OCI-M2 (cell line): ENCODE measurements around the gene EPG5.
"Not testable (repeated sequence)": the region's sequence is repeated elsewhere in the genome, so short reads cannot be mapped to it uniquely, and the experiment has no call there.

Source experiments
- DNase-seq: peaks from one replicate; lab custom pipeline; 2025; ENCODE audit not compliant: unreplicated experiment; lab: John Stamatoyannopoulos, UW

EPG5 gene

GRCh38 chr18:45976974-45977373 lies 9.8 kb upstream of the EPG5 start:
- DNase-seq, result no peak

- no peak for DNase-seq
Observed at GRCh38 chr18:45976566-45976965, 9.4 kb upstream of the EPG5 start.

GRCh38 chr18:45974088-45974536 lies 7.0 kb upstream of the EPG5 start:
- no peak for DNase-seq

DNA sequence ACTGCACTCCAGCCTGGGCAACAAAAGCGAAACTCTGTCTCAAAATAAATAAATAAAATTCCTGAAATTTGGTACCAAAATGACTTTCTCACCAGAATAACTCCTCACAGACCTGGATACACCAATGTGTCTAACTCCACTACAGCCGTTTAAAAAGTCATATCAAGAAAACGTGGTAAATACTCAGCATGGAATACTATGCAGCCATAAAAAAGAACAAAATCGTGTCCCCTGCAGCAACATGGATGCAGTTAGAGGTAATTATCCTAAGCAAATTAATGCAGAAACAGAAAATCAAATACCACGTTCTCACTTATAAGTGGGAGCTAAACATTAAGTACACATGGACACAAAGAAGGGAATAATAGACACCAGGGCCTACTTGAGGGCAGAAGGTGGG lies 2.2 kb downstream of the EPG5 start:
- DNase-seq, result not testable (repeated sequence)

DNA sequence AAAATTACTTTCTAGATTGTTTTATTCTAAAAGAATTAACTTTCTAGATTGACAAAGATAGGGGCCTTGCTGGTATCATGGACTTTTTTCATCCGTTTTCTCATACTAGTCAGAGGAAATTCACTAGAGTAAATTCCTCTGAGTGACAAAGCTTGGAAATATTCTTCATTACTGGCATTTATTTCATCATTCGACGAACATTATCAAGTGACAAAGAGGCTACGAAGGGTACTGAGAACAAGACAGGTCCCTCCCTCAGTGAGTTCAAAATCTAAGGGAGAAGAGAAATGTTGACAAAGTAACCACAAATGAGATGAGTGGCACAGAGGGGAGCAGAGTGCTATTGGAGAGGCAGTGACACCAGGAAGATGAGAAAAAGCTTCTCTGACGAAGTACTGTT lies 4.3 kb downstream of the EPG5 start:
- DNase-seq, result no peak

GRCh38 chr18:45962461-45962860 lies 4.7 kb downstream of the EPG5 start:
- DNase-seq, result no peak

DNA sequence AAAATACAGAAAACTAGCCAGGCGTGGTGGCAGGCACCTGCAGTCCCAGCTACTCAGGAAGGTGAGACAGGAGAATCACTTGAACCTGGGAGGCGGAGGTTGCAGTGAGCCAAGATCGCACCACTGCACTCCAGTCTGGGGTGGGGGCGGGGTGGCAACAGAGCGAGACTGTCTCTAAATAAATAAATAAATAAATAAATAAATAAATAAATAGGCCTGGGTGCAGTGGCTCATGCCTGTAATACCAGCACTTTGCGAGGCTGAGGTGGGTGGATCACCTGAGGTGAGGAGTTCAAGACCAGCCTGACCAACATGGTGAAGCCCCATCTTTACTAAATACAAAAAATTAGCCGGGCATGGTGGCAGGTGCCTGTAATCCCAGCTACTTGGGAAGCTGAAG lies 7.6 kb downstream of the EPG5 start:
- DNase-seq, result not testable (repeated sequence)

DNA sequence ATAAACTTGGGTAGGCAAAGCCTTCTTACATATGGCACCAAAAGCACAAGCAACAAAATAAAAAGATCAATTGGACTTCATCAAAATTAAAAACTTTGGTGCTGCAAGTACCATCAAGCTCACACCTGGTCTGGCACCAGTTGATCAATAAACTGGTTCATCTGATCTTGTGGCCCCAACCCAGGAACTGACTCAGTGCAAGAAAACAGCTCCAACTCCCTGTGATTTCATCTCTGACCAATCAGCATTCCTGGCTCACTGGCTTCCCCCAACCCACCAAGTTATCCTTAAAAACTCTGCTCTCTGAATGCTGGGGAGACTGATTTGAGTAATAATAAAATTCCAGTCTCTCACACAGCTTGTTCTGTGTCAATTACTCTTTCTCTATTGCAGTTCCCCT lies 8.4 kb downstream of the EPG5 start:
- no peak for DNase-seq

DNA sequence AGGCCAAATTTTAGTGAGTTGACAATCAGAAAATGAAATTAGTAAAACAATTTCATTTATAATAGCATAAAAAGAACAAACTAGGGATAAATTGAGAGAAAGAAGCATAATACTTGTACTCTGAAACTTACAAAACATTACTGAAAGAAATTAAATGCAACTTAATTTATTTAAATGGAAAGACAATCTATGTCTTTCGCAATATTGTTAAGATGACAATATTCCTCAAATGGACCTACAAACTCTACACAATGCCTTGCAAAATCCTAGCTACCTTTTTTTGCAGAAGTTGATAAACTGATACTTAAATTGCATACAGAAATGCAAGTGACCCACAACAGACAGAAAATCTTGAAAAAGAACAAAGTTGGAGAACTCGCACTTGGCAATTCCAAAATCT lies 9.1 kb downstream of the EPG5 start:
- no peak for DNase-seq

GRCh38 chr18:45957100-45957499 lies 10.0 kb downstream of the EPG5 start:
- no peak for DNase-seq

GRCh38 chr18:45954070-45954934 lies 12.8 kb downstream of the EPG5 start:
- DNase-seq, result no peak

GRCh38 chr18:45951016-45951714 lies 16.0 kb downstream of the EPG5 start:
- DNase-seq, result no peak

DNA sequence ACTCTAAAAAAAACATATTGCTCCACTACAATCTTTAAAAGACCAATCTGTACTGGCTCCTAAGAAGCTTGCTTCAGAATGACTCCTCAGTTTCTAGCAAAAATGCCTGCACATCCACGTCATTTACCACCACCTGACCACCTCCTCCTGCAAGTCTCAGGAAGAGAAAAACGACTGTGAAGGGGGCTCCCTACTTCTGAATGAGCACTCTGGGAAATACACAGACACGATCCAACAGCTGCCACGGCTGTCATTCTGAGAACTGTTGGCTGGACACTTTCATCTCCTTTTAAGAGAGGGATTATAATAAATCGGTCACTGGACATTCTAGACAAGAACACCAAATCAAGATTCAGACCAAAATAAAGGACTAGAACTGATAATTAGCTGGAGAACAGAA lies 21.5 kb downstream of the EPG5 start:
- no peak for DNase-seq

DNA sequence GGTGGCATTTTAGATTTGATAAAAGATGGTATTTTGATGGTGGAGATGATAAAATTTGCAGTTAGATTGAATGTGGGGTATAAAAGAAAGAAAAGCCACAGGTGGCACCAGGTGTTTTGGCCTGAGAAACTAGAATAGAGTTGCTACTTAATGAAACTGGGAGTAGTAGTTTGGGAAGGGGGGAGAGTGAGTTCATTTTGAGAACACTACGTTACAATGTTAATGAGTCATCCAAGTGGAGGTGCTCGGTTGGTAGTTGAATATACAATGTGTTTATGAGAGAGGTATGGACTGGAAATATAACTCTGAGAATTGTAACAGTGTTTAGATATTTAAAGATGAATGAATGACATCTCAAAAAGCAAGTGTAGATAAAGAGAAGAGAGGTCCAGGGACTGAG lies 26.4 kb downstream of the EPG5 start:
- DNase-seq, result no peak

- DNase-seq, result no peak
Observed at GRCh38 chr18:45939236-45939635, 27.9 kb downstream of the EPG5 start.

GRCh38 chr18:45938488-45938935 lies 28.6 kb downstream of the EPG5 start:
- no peak for DNase-seq

- DNase-seq, result no peak
Observed at GRCh38 chr18:45935591-45936335, 31.4 kb downstream of the EPG5 start.

DNA sequence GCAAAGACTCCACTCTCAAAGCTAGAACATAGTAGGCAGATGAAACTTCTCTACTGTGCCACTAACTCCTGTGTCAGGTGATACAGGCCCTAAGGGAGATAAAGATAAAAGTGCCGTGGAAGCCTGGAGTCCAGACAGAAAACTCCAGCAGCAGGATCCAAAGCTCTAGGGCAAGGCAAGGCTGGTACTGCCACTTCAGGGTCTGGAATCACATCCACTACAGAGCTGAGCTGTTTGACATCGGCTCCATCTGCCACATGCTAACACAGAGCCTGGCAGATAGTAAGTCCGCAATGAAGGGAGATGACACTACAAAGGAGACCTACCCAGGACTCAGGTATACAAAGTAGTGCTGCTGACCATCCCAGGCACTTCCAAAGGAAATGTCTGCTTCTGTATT lies 34.4 kb downstream of the EPG5 start:
- no peak for DNase-seq

- no peak for DNase-seq
Observed at GRCh38 chr18:45930963-45931362, 36.2 kb downstream of the EPG5 start.

DNA sequence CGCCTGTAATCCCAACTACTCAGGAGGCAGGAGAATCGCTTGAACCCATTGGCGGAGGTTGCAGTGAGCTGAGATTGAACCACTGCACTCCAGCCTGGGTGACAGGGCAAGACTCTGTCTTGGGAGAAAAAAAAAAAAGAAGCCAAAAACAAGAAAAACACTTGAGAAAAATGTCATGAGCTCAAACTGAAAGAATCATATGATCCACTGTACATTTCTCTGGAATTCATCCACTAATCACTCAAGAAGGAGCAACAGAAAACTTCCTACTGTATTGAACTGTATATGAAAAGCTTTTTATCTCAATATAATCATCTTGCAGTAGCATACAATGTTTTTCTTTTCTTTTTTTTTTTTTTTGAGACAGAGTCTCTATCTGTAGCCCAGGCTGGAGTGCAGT lies 40.4 kb downstream of the EPG5 start:
- no peak for DNase-seq

GRCh38 chr18:45926085-45926484 lies 41.0 kb downstream of the EPG5 start:
- DNase-seq, result no peak

- no peak for DNase-seq
Observed at GRCh38 chr18:45923138-45923537, 44.0 kb downstream of the EPG5 start.
